K562 treated with DMSO at 1 percent for 12 hours (cell line): ENCODE data around the gene REX1BD. TPM values are rescaled to one million over a fixed set of nuclear protein-coding genes. Genes with fewer than 3 reads are reported as not detected.

ENCODE experiments used
- total RNA-seq: library from RNA; unstranded; fragments of 300-600 nt; gene quantifications from 2 replicates; pipeline ENCODE4 v1.2.3, GENCODE V29; 2022; ENCODE audit not compliant: insufficient read depth

REX1BD gene
- total RNA-seq, result 74.6 and 112 TPM in 2 replicates

GRCh38 chr19:18588611-18589379, at the start of gene REX1BD:
TSS of gene REX1BD (plus strand) at chr19:18588798. CDS start at chr19:18588802, 4 bp downstream.

GRCh38 chr19:18542941-18543813, 45.4 kb upstream of the REX1BD start, which contains the start of gene FKBP8:
TSS of gene FKBP8 (minus strand) at chr19:18543573. CDS start at chr19:18541970, 1,603 bp downstream.

GRCh38 chr19:18557411-18558201, 31.0 kb upstream of the REX1BD start, which contains the start of gene KXD1:
TSS of gene KXD1 (plus strand) at chr19:18557870. CDS start at chr19:18562057, 4,187 bp downstream.

GRCh38 chr19:18571564-18572344, 16.8 kb upstream of the REX1BD start, which contains the start of gene UBA52:
TSS of gene UBA52 (plus strand) at chr19:18571857. CDS start at chr19:18573301, 1,444 bp downstream.

GRCh38 chr19:18606281-18607225, 18.0 kb downstream of the REX1BD start, which contains the start of gene CRLF1:
TSS of gene CRLF1 (minus strand) at chr19:18606799. CDS start at chr19:18606656, 143 bp downstream.

GRCh38 chr19:18612772-18613588, 24.4 kb downstream of the REX1BD start, which contains the start of gene TMEM59L:
TSS of gene TMEM59L (plus strand) at chr19:18612870. CDS start at chr19:18612959, 89 bp downstream.

GRCh38 chr19:18636969-18637629, 48.5 kb downstream of the REX1BD start, which contains the start of gene KLHL26:
TSS of gene KLHL26 (plus strand) at chr19:18637028. CDS start at chr19:18637055, 27 bp downstream.

Other genes starting within 250 kb of the REX1BD start
- 29.5 and 31.0 TPM in 2 replicates for gene PGPEP1, start 248.2 kb upstream of the REX1BD start, total RNA-seq
- gene GDF15, start 202.6 kb upstream of the REX1BD start, total RNA-seq, result 360 and 415 TPM in 2 replicates
- 3.1 and 3.3 TPM in 2 replicates for gene LRRC25, start 191.2 kb upstream of the REX1BD start, total RNA-seq
- 103 and 117 TPM in 2 replicates for gene SSBP4, start 169.4 kb upstream of the REX1BD start, total RNA-seq
- 221 and 238 TPM in 2 replicates for gene ISYNA1, start 150.7 kb upstream of the REX1BD start, total RNA-seq
- gene ELL, start 66.7 kb upstream of the REX1BD start, total RNA-seq, result 8.9 and 15.6 TPM in 2 replicates
- 233 and 342 TPM in 2 replicates for gene FKBP8, start 45.2 kb upstream of the REX1BD start, total RNA-seq
- 129 and 146 TPM in 2 replicates for gene KXD1, start 30.9 kb upstream of the REX1BD start, total RNA-seq
- gene UBA52, start 16.9 kb upstream of the REX1BD start, total RNA-seq, result 2,712 and 3,383 TPM in 2 replicates
- gene CRLF1, start 18.0 kb downstream of the REX1BD start, total RNA-seq, result 3.0 and 3.1 TPM in 2 replicates
- gene TMEM59L, start 24.1 kb downstream of the REX1BD start, total RNA-seq, result 0.74 TPM in 1 of 2 replicates, not detected in the other
- gene KLHL26, start 48.2 kb downstream of the REX1BD start, total RNA-seq, result 9.6 and 12.1 TPM in 2 replicates
- gene CRTC1, start 94.9 kb downstream of the REX1BD start, total RNA-seq, result 11.3 and 15.6 TPM in 2 replicates
- gene COMP, start 202.5 kb downstream of the REX1BD start, total RNA-seq, result not detected in 2 replicates
- 43.6 and 72.0 TPM in 2 replicates for gene UPF1, start 243.2 kb downstream of the REX1BD start, total RNA-seq